ENCODE data around the gene CUL7. TPM values are rescaled to one million over a fixed set of nuclear protein-coding genes. Genes with fewer than 3 reads are reported as not detected.

Gene CUL7
- total and polyA plus RNA-seq, 9 of the 15 experiments (the other 6 are each of a cell fraction or from before 2014, with no cell fraction given) = 0.44 to 20.1 (median 8.6) TPM

DNA sequence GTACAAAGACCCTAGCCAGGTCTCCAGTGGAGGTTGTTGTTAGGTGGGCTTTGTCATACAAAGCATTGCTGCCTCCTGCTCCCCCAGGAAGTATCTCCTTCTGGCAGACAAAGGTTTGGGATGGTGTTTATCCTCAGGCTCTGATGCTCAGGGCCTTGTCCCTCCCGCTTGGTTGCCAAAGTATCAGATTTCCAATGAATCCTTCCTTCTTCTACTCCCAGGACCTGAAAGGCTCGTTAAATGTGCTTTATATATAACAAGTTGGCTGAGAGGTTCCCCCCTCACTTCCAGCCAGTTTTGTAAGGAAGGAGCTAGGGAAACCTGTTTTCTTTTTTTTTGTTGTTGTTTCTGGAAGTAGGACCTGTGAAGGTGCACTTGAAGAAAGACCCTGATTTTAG is 36.9 kb upstream of the CUL7 start:
- WGBS (ENCODE audit: insufficient coverage, low coverage, missing lambda C conversion rate) = 39% methylated on average over 2 of the region's 2 CpGs
- no peak for FAIRE-seq
- in situ Hi-C loops (cut with MboI) (no loop called here), intact Hi-C loops (cut with micrococcal nuclease) (no loop called here)
- no peak overlapping the region for H2AFZ ChIP-seq (ENCODE audit: low read depth, low read length)
- H3K9me3 ChIP-seq (replicated peaks; ENCODE audit: control insufficient read depth, insufficient read depth, low read depth, low read length) = no peaks in the 10 kb centered on the region
- peaks cover 4 to 5% of the 10 kb centered on the region in 2 experiments; a peak in 3 of 5 replicates for H3K4me1 ChIP-seq (replicated peaks in 1 of 2; ENCODE audit: control insufficient read depth in 2 of 2, insufficient read depth in 2 of 2, low read length in 2 of 2)
- CTCF ChIA-PET (ENCODE audit: low intra/inter-chr PET ratio) = no interaction called here
- H3K27ac ChIP-seq (ENCODE audit: extremely low read depth, low read depth, low read length) = no peak overlapping the region
- POLR2A ChIA-PET = interaction anchor here (0.6 to 1.6 kb wide), 3 partner anchors 10 to 77 kb away, joined by 3 read pairs; no protein-coding TSS in a partner anchor
- peaks cover 0 to 2% of the 10 kb centered on the region in 2 experiments; a peak in 1 of 5 replicates for H3K27me3 ChIP-seq (ENCODE audit: control insufficient read depth in 2 of 2, insufficient read depth in 2 of 2, low read length in 2 of 2)
- H4K20me1 ChIP-seq (replicated peaks; ENCODE audit: control insufficient read depth, insufficient read depth, low read length) = no peaks in the 10 kb centered on the region
- no peaks in the 10 kb centered on the region for H3K79me2 ChIP-seq (ENCODE audit: control insufficient read depth, insufficient read depth, low read length)
- no peak for DNase-seq (ENCODE audit: extremely low read depth in 1 of 4, low spot score in 3 of 4)
- H3K4me2 ChIP-seq (ENCODE audit: insufficient read depth, low read length) = no peak overlapping the region
- H3K4me3 ChIP-seq = no peak overlapping the region
- H3K36me3 ChIP-seq (ENCODE audit: control insufficient read depth, insufficient read depth, low read length) = no peaks in the 10 kb centered on the region
- no TSS peak for BruUV-seq (replicated peaks)
- no peak for TF ChIP-seq ASH1L (IDR thresholded peaks at IDR 0.05; ENCODE audit: borderline replicate concordance, low read depth, partially characterized antibody)
- no peak for TF ChIP-seq SMARCE1 (IDR thresholded peaks at IDR 0.05)
- no peak for TF ChIP-seq ZFP36 (IDR thresholded peaks at IDR 0.05; ENCODE audit: low read depth, low read length, partially characterized antibody)
- no peak for TF ChIP-seq RBM34 (IDR thresholded peaks at IDR 0.05; ENCODE audit: borderline replicate concordance, insufficient read depth, low read length)
- no peak for TF ChIP-seq HDAC2 (IDR thresholded peaks at IDR 0.05)
- TF ChIP-seq HDAC3 (IDR thresholded peaks at IDR 0.05; ENCODE audit: borderline replicate concordance, partially characterized antibody) = no peak
- no peak for TF ChIP-seq NFATC3 (IDR thresholded peaks at IDR 0.05)
- peaks cover 3% of the 10 kb centered on the region for H3K9me1 ChIP-seq (ENCODE audit: control insufficient read depth, insufficient read depth, low read length)
- H3K9ac ChIP-seq (ENCODE audit: insufficient read depth in 1 of 2, low read depth in 2 of 2, low read length in 2 of 2) = no peak overlapping the region
- ATAC-seq = no peak
